Measurements from ENCODE around the gene LRCH3. TPM values are rescaled to one million over a fixed set of nuclear protein-coding genes. Genes with fewer than 3 reads are reported as not detected.
"Not testable (repeated sequence)": the region's sequence is repeated elsewhere in the genome, so short reads cannot be mapped to it uniquely, and the experiment has no call there.

LRCH3 gene
- total RNA-seq, 1 experiment from 2014 or later: 23.8 TPM

GRCh38 chr3:197921429-197922275 lies 130.6 kb downstream of the LRCH3 start:
- not testable (repeated sequence) for DNase-seq (ENCODE audit: low spot score)

GRCh38 chr3:197926418-197926817 lies 135.4 kb downstream of the LRCH3 start:
- no peak for DNase-seq (ENCODE audit: low spot score)

- DNase-seq (ENCODE audit: low spot score): not testable (repeated sequence)
These were observed 136.5 kb downstream of the LRCH3 start for GRCh38 chr3:197927578-197927977.

GRCh38 chr3:197936819-197937384 lies 145.8 kb downstream of the LRCH3 start:
- no peak for DNase-seq (ENCODE audit: low spot score)

Other genes with a start within 250 kb of the LRCH3 start
- 0.41 TPM in 1 of 2 replicates, not detected in the other for gene BDH1, start 235.3 kb upstream of the LRCH3 start, total RNA-seq (2014; rRNA removed; shearing (Covaris generic))
- gene RUBCN, start 54.4 kb upstream of the LRCH3 start, total RNA-seq (2014; rRNA removed; shearing (Covaris generic)): 27.0 and 42.2 TPM in 2 replicates
- 69.8 and 87.7 TPM in 2 replicates for gene FYTTD1, start 41.4 kb upstream of the LRCH3 start, total RNA-seq (2014; rRNA removed; shearing (Covaris generic))
- 720 and 850 TPM in 2 replicates for gene RPL35A, start 158.9 kb downstream of the LRCH3 start, total RNA-seq (2014; rRNA removed; shearing (Covaris generic))
- 3.5 and 5.7 TPM in 2 replicates for gene LMLN, start 169.0 kb downstream of the LRCH3 start, total RNA-seq (2014; rRNA removed; shearing (Covaris generic))

Measured in A172 (cell line).